Suppressor macrophage treated with lipopolysaccharide for 4 hours (primary cell): ENCODE measurements around the gene CCDC107.
A peak's percentile ranks its signal among the peaks of the same experiment; 100 is the strongest.

ENCODE experiments used
- DNase-seq: peaks from one replicate; pipeline ENCODE4 v3.0.0-alpha.2; 2020

CCDC107 gene

GRCh38 chr9:35662437-35662836 is 4.3 kb downstream of the CCDC107 start:
- no peak for DNase-seq

- peak; percentile 88 for DNase-seq
Measured at GRCh38 chr9:35664531-35665470, 6.7 kb downstream of the CCDC107 start, which contains the start of gene ARHGEF39. ARHGEF39 (minus strand) TSS chr9:35665195; CDS start chr9:35665169, 26 bp downstream.

- DNase-seq: no peak
Measured at GRCh38 chr9:35665471-35665818, 7.4 kb downstream of the CCDC107 start.

DNA sequence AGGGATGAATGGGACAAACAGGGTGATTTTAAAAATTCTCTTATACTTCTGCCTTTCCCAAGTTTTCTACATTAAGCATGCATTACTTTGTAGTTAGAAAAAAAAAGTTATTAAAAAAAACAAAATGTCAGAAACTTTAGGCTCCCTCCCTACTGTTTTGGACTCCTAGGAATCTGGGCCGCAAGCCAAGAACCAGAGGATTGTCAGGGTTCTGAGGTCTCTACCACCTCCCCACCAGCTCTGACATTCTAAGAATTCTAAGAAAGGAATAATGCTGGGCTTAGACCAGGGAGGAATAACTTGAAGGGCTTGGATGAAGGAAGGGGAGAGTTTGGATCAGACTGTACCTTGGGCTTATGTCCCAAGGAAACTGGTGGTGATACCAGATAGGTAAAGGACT is 8.0 kb downstream of the CCDC107 start:
- no peak for DNase-seq

DNA sequence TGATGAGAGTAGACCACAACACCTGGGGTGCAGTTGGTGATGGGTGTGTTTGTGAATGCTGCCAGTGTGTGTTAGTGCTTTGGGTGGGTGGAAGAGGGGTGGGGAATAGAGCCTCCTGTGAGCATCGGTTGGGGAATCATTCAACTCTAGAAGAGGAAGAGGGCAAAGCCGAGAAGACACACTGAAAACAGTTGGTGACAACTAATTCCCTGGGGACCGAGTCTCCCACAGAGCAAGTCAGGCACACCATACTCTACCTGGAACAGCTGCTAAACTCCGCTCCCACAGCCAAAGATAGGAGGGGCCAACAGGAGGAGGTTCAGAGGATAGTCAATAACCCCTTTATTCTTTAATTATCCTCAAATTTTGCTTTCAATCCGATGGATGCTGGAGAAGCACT is 8.5 kb downstream of the CCDC107 start:
- DNase-seq: no peak

- no peak for DNase-seq
Measured at GRCh38 chr9:35667939-35668338, 9.8 kb downstream of the CCDC107 start.

DNA sequence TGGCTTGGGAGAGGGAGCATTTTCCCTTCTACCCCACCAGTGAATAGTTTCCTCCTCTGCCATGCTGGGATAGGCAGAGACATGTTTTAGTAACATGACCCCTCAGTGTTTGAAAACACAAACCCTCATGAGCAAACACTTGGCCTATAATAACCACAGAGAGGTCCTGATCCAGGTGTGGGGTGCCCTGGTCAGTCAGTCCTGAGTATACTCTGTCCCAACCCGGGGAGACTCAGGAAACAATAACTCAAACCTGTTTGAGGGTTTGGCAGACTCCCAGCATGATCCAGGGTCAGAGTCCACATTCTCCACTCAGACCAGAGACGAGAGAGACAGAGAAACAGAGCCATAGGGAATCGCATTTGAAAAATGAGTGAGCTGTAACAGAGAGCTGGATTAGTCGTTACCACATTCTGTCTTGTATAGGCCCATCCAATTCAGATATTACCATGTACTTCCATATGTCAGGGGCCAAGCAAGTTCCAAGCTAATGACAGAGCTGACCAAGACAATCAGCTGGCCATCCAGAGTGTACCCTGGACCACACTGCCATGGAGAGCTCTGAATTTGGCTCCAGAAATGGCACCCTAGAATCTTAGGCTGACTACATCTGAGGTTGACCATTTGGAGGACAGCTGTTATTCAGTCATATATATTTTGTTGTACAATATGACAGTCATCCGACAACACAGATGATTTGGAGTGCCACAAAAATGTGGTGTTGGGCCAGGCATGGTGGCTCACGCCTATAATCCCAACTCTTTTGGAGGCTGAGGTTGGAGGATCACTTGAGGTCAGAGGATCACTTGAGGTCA is 11.4 kb downstream of the CCDC107 start:
- DNase-seq: no peak

GRCh38 chr9:35673132-35674024 is 15.3 kb downstream of the CCDC107 start, which contains the start of gene CA9:
CA9 (plus strand) TSS chr9:35673928; CDS start chr9:35673960, 32 bp downstream.
- no peak for DNase-seq

DNA sequence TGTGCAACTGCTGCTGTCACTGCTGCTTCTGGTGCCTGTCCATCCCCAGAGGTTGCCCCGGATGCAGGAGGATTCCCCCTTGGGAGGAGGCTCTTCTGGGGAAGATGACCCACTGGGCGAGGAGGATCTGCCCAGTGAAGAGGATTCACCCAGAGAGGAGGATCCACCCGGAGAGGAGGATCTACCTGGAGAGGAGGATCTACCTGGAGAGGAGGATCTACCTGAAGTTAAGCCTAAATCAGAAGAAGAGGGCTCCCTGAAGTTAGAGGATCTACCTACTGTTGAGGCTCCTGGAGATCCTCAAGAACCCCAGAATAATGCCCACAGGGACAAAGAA is 15.9 kb downstream of the CCDC107 start:
- no peak for DNase-seq

DNA sequence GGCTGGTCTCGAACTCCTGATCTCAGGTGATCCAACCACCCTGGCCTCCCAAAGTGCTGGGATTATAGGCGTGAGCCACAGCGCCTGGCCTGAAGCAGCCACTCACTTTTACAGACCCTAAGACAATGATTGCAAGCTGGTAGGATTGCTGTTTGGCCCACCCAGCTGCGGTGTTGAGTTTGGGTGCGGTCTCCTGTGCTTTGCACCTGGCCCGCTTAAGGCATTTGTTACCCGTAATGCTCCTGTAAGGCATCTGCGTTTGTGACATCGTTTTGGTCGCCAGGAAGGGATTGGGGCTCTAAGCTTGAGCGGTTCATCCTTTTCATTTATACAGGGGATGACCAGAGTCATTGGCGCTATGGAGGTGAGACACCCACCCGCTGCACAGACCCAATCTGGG is 17.1 kb downstream of the CCDC107 start:
- no peak for DNase-seq

- peak; percentile 19 for DNase-seq
Measured at GRCh38 chr9:35675732-35676392, 17.8 kb downstream of the CCDC107 start.

DNA sequence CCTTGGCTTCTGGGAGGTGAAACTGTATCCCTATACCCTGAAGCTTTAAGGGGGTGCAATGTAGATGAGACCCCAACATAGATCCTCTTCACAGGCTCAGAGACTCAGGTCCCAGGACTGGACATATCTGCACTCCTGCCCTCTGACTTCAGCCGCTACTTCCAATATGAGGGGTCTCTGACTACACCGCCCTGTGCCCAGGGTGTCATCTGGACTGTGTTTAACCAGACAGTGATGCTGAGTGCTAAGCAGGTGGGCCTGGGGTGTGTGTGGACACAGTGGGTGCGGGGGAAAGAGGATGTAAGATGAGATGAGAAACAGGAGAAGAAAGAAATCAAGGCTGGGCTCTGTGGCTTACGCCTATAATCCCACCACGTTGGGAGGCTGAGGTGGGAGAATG is 21.0 kb downstream of the CCDC107 start:
- DNase-seq: no peak

DNA sequence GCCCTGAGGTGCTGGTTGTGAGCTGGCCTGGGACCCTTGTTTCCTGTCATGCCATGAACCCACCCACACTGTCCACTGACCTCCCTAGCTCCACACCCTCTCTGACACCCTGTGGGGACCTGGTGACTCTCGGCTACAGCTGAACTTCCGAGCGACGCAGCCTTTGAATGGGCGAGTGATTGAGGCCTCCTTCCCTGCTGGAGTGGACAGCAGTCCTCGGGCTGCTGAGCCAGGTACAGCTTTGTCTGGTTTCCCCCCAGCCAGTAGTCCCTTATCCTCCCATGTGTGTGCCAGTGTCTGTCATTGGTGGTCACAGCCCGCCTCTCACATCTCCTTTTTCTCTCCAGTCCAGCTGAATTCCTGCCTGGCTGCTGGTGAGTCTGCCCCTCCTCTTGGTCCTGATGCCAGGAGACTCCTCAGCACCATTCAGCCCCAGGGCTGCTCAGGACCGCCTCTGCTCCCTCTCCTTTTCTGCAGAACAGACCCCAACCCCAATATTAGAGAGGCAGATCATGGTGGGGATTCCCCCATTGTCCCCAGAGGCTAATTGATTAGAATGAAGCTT is 21.8 kb downstream of the CCDC107 start:
- no peak for DNase-seq

- DNase-seq: no peak
Measured at GRCh38 chr9:35680331-35681105, 22.4 kb downstream of the CCDC107 start.

DNA sequence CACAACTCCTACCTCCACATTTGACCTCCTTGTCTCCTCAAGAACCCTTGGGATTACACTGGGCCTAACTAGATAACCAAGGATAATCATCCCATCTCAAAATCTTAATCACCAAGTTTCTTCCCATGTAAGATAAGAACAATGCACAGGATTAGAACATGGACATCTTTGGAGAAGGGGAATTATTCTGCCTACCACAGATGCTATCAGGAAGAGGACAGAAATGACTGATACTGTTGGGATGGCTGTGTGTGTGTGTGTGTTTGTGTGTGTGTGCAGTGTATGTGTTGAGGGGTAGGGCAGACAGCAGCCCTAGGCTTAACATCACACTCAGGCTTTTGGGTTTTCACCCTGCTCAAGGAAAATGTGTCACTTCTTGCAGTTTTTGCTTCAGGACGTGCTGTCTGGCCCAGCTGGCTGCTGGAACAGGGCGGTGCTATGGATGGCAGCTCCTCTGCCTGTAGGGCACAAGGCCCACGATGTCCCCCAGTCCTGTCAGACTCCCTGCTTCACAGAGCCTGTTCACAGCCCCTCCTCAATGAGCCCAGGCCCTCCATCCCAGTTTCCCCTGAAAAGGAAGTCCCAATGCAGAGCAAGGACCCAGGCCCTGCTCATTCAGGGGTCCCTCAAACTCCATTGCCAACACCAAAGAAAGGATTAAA is 23.4 kb downstream of the CCDC107 start:
- no peak for DNase-seq

DNA sequence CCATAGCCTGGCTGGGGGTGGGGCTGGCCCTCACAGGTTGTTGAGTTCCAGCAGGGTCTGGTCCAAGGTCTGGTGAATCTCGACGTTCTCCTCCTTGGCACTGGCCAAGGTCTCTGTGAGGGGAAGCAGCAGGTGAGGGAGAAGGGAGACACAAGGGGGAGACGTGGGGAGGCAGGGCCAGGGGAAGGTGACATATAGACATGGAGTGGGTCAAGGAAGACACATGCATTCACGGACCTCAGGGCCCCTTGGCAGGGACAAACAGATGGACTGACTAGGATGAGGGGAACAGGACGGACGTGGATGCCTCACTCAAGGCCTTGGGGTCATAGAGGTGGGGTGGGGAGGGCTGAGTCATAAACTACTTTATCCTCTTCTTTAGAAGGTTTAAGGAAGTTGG is 24.0 kb downstream of the CCDC107 start:
- no peak for DNase-seq

DNA sequence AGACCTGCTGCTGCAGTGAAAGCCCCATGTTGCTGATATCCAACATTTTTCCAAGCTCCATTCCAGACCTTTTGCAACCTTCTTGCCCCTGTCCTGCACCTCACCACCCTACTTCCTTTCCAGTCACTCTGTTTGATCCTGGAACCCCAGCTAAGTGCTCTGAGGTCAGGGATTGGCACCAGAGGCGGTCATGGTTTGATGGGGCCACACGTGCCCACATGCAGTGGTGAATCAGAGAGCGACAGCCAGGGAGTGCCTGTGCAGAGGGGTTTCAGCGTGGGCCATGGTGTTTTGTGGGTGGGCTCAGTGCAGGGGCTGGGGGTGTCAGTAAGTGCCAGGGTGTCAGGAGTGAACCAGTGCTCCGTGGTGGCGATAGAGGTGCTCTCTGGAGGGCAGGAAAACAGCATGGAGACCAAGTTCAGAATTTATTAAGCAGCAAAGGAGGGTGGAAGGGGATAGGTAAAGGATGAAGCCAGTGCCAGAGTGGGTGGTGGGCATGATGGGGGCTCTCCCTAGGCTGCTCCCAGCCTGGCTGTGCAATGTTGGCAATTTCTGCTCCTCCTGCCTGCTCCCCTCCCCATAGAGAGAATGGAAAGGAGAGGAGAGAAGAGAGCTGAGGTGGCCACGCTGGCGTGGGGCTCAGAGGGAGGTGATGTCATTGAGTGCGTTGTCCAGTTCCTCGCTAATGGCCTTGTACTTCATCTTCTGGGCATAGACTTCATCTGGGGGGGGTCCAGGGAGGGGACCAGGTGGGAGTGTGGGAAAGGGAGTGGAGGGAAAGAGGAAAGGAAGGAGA is 24.6 kb downstream of the CCDC107 start:
- no peak for DNase-seq

DNA sequence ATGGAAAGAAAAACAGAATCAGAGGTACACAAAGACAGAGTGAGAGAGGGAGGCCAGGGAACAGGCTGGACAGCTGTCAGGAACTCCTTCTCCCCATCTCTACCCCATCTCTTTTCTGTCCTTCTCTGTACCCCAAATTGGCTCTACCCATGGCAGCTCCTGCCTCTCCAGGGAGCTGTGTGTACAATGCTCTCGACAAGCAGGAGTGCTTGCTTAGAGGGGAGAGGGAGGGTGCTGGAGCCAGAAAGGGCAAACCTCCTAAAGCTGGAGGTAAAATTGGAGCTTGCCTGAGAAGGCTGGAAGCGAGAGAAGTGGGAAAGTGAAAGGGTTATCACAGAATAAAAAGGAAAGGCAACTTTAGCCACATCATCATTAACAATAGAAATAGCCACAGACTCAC is 25.2 kb downstream of the CCDC107 start:
- no peak for DNase-seq

- DNase-seq: no peak
Measured at GRCh38 chr9:35684921-35685320, 26.8 kb downstream of the CCDC107 start.

- no peak for DNase-seq
Measured at GRCh38 chr9:35685506-35685905, 27.4 kb downstream of the CCDC107 start.
